HepG2 (cell line): ENCODE measurements around the gene LGALS1. TPM values are rescaled to one million over a fixed set of nuclear protein-coding genes. Genes with fewer than 3 reads are reported as not detected.
A peak's percentile ranks its signal among the peaks of the same experiment; 100 is the strongest.

Experiments used
- AGO1 ChIP-seq: fragments of 200-400 bp; formaldehyde crosslinking; IDR thresholded peaks from 2 replicates; pipeline ENCODE4 v1.6.1; 2017; ENCODE audit warnings: mild to moderate bottlenecking, low read depth, low read length, moderate library complexity; ENCODE audit not compliant: poor library complexity, severe bottlenecking
- ATAD3A ChIP-seq: sonication (generic); formaldehyde crosslinking; IDR thresholded peaks from 2 replicates; pipeline ENCODE4 v1.4.0; 2020; ENCODE audit warnings: missing genetic modification reagents
- CHD2 ChIP-seq: IDR thresholded peaks from 2 replicates; pipeline ENCODE4 v1.6.1; 2011; ENCODE audit warnings: low read depth, low read length, improper control_type of control experiment
- CHD4 ChIP-seq: fragments of 200-600 bp; sonication (generic); IDR thresholded peaks from 2 replicates; pipeline ENCODE4 v1.7.0; 2017; ENCODE audit warnings: mild to moderate bottlenecking, low read length, borderline replicate concordance
- CREB1 ChIP-seq, 2 experiments: fragments of 450-650 bp in 1 of 2; IDR thresholded peaks; 2 replicates each; pipeline ENCODE4 v1.6.1; 2016 to 2017; ENCODE audit warnings: control low read depth in 1 of 2, mild to moderate bottlenecking in 1 of 2, missing compliant biosample characterization in 1 of 2, missing genetic modification characterization in 1 of 2
- HDAC1 ChIP-seq: sonication (generic); formaldehyde crosslinking; IDR thresholded peaks from 2 replicates; pipeline ENCODE4 v1.5.1; 2020; ENCODE audit warnings: mild to moderate bottlenecking, missing genetic modification reagents
- HDAC2 ChIP-seq: sonication (generic); formaldehyde crosslinking; IDR thresholded peaks from 2 replicates; pipeline ENCODE4 v1.4.0; 2020; ENCODE audit warnings: missing genetic modification reagents
- KIAA2018 ChIP-seq: sonication (generic); formaldehyde crosslinking; IDR thresholded peaks from 2 replicates; pipeline ENCODE4 v1.5.0; 2020; ENCODE audit warnings: mild to moderate bottlenecking, missing genetic modification reagents, borderline replicate concordance
- MAFG ChIP-seq: sonication (generic); formaldehyde crosslinking; IDR thresholded peaks from 2 replicates; pipeline ENCODE4 v1.5.1; 2020; ENCODE audit warnings: mild to moderate bottlenecking, missing genetic modification reagents
- NR2F6 ChIP-seq, 2 experiments: IDR thresholded peaks; 2 replicates each; pipeline ENCODE4 v1.6.1; 2016; ENCODE audit warnings: antibody characterized with exemption in 1 of 2, mild to moderate bottlenecking in 1 of 2
- RBM22 ChIP-seq: fragments of 200-400 bp; formaldehyde crosslinking; optimal IDR thresholded peaks from 2 replicates; pipeline ENCODE3; 2017; ENCODE audit warnings: mild to moderate bottlenecking, low read length, moderate library complexity
- SP4 ChIP-seq: sonication (generic); formaldehyde crosslinking; IDR thresholded peaks from 2 replicates; pipeline ENCODE4 v1.8.1; 2023; ENCODE audit warnings: mild to moderate bottlenecking, missing genetic modification reagents
- SRSF1 ChIP-seq: fragments of 200-400 bp; formaldehyde crosslinking; optimal IDR thresholded peaks from 2 replicates; pipeline ENCODE3; 2017; ENCODE audit warnings: mild to moderate bottlenecking, low read depth, low read length, moderate library complexity
- TSC22D2 ChIP-seq: sonication (generic); formaldehyde crosslinking; IDR thresholded peaks from 2 replicates; pipeline ENCODE4 v1.5.1; 2020; ENCODE audit warnings: missing genetic modification reagents, mild to moderate bottlenecking, borderline replicate concordance
- ZFP41 ChIP-seq: sonication (generic); formaldehyde crosslinking; IDR thresholded peaks from 2 replicates; pipeline ENCODE4 v1.4.0; 2020; ENCODE audit warnings: mild to moderate bottlenecking, missing genetic modification reagents, borderline replicate concordance
- ZNF253 ChIP-seq: sonication (generic); formaldehyde crosslinking; IDR thresholded peaks from 2 replicates; pipeline ENCODE4 v1.8.0; 2022; ENCODE audit warnings: mild to moderate bottlenecking, missing genetic modification reagents, borderline replicate concordance
- ZNF326 ChIP-seq: sonication (generic); formaldehyde crosslinking; IDR thresholded peaks from 2 replicates; pipeline ENCODE4 v1.4.0; 2020; ENCODE audit warnings: missing genetic modification reagents, borderline replicate concordance
- ZNF446 ChIP-seq: sonication (generic); formaldehyde crosslinking; IDR thresholded peaks from 2 replicates; pipeline ENCODE4 v1.5.0; 2020; ENCODE audit warnings: mild to moderate bottlenecking, missing genetic modification reagents
- ZNF543 ChIP-seq: sonication (generic); formaldehyde crosslinking; IDR thresholded peaks from 2 replicates; pipeline ENCODE4 v1.4.0; 2020; ENCODE audit warnings: mild to moderate bottlenecking, missing genetic modification reagents
- ZNF772 ChIP-seq: sonication (generic); formaldehyde crosslinking; IDR thresholded peaks from 2 replicates; pipeline ENCODE4 v1.5.0; 2020; ENCODE audit warnings: mild to moderate bottlenecking, missing genetic modification reagents
- ZNF879 ChIP-seq: sonication (generic); formaldehyde crosslinking; IDR thresholded peaks from 2 replicates; pipeline ENCODE4 v1.8.1; 2023; ENCODE audit warnings: missing genetic modification reagents
- polyA plus RNA-seq, 8 experiments: library from polyadenylated mRNA; depleted of rRNA in 3 of 8; stranded (reverse) in 7 of 8; unstranded in 1 of 8; fragments of >200 nt; fragmentation: Illumina TruSeq in 4 of 8; extraction: Trizol in 4 of 8; gene quantifications; 2 replicates each; pipeline versions ENCODE4 v1.2.1 to v1.2.3, GENCODE V29; 2011 to 2016; ENCODE audit warnings: low read depth in 4 of 8, missing spikeins in 1 of 8, mixed read lengths in 1 of 8; ENCODE audit not compliant: insufficient read depth in 1 of 8
- total RNA-seq, 5 experiments: library from RNA; depleted of rRNA; stranded (reverse); fragments of >200 nt; fragmentation: Illumina TruSeq; extraction: Trizol; gene quantifications; 2 replicates each; pipeline ENCODE4 v1.2.3, GENCODE V29; 2016; ENCODE audit warnings: low read depth in 1 of 5

Gene LGALS1
- total and polyA plus RNA-seq, 2 of the 13 experiments (the other 11 are each of a cell fraction or from before 2014, with no cell fraction given), result 103 to 858 TPM

GRCh38 chr22:37674951-37675929, at the start of gene LGALS1 (continued):
- TF ChIP-seq KIAA2018 (CRISPR knock-in tag), result no peak
- no peak for TF ChIP-seq ZNF543 (CRISPR knock-in tag)
- no peak for TF ChIP-seq AGO1
- TF ChIP-seq TSC22D2 (CRISPR knock-in tag), result no peak
- no peak for TF ChIP-seq MAFG (CRISPR knock-in tag)
- TF ChIP-seq ZFP41 (CRISPR knock-in tag), result no peak
- peak; percentile 76 for TF ChIP-seq SP4
- TF ChIP-seq ZNF446, result no peak
- TF ChIP-seq RBM22, result no peak
- TF ChIP-seq ZNF326 (CRISPR knock-in tag), result no peak
- no peak for TF ChIP-seq CHD2
- TF ChIP-seq CREB1 (IDR thresholded peaks at IDR 0.05), result no peak
- no peak for TF ChIP-seq CREB1 (CRISPR knock-in tag; IDR thresholded peaks at IDR 0.05)
- TF ChIP-seq SRSF1, result peak; percentile 98
- peak; percentile 24; the same call in 1 of the 2 replicates for TF ChIP-seq HDAC2 (CRISPR knock-in tag)
- no peak for TF ChIP-seq ZNF879 (CRISPR knock-in tag)
- no peak for TF ChIP-seq NR2F6 (IDR thresholded peaks at IDR 0.05)
- TF ChIP-seq NR2F6 (CRISPR knock-in tag; IDR thresholded peaks at IDR 0.05), result 0 out of 2 replicates have a peak, but pooled peaks have one; percentile 22
- no peak for TF ChIP-seq ATAD3A (CRISPR knock-in tag)
- peak; percentile 45 for TF ChIP-seq HDAC1 (CRISPR knock-in tag)
- TF ChIP-seq CHD4, result peak; percentile 81; the same call in 1 of the 2 replicates
- 0 out of 2 replicates have a peak, but pooled peaks have one; percentile 16 for TF ChIP-seq ZNF772 (CRISPR knock-in tag)
- TF ChIP-seq ZNF253, result no peak
